HFFc6 (cell line): ENCODE measurements around the gene CFDP1. TPM values are rescaled to one million over a fixed set of nuclear protein-coding genes. Genes with fewer than 3 reads are reported as not detected.

Source experiments
- DNase-seq: peaks from one replicate; pipeline ENCODE4 v3.0.0-alpha.2; 2018
- H3K27ac Mint-ChIP-seq: 2 replicates; pipeline ENCODE4 v1.8.0; 2020; ENCODE audit warnings: mild to moderate bottlenecking, mixed read lengths
- H3K27me3 Mint-ChIP-seq: 2 replicates; pipeline ENCODE4 v1.8.0; 2021; ENCODE audit warnings: mild to moderate bottlenecking, moderate library complexity, mixed read lengths; ENCODE audit not compliant: insufficient read depth
- H3K36me3 Mint-ChIP-seq: 2 replicates; pipeline ENCODE4 v1.8.0; 2021; ENCODE audit warnings: low read depth, mixed read lengths
- H3K4me1 Mint-ChIP-seq: 2 replicates; pipeline ENCODE4 v1.8.0; 2020; ENCODE audit warnings: low read depth, mixed read lengths
- H3K4me3 Mint-ChIP-seq: 2 replicates; pipeline ENCODE4 v1.8.0; 2020; ENCODE audit warnings: mild to moderate bottlenecking, moderate library complexity, mixed read lengths
- H3K9me3 Mint-ChIP-seq: 2 replicates; pipeline ENCODE4 v1.8.0; 2020; ENCODE audit warnings: mild to moderate bottlenecking, mixed read lengths
- CTCF ChIP-seq: fragments of 200-600 bp; sonication (generic); IDR thresholded peaks from 2 replicates; pipeline ENCODE4 v1.5.0; 2021; ENCODE audit warnings: antibody characterized with exemption, mild to moderate bottlenecking
- total RNA-seq, 6 experiments: library from RNA; stranded (reverse); fragmentation: NEBNext Ultra II Directional; extraction: Animal tissue kit (Norgen Biotek cat#: 25700); gene quantifications; 2 replicates in 1 of 6; 3 replicates in 5 of 6; pipeline ENCODE4 v1.2.3, GENCODE V29; 2021

Gene CFDP1
- total RNA-seq, 6 experiments from 2014 or later = 33.0 to 43.1 (median 37.6) TPM

DNA sequence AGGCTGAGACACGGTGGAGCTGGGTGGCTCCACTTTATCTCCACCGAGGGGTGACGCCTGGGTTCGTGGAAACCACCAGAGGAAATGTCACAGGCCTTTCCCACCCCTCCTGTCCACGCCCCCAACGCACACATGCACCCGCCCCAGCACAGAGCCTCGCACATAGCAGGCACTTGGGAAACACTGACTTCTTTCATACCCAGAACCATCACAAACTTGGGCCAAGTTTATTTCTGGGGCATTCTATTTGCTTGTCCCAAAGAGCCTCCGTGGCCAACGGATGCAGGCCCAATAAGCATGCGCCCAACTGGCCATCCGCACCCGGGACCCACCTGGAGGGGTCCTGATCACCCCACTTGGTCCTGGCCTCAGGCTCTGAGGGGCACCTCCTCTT, 185.2 kb downstream of the CFDP1 start:
- Mint-ChIP-seq H3K27me3 (peaks cover 31% of the 10 kb centered on the region), H3K4me1 (peaks cover 84% of the 10 kb centered on the region), H3K36me3 (peaks cover 30% of the 10 kb centered on the region), H3K9me3 (no peaks in the 10 kb centered on the region), H3K27ac (peak overlapping the region; percentile 95), H3K4me3 (peak overlapping the region; percentile 93)
- DNase-seq = no peak
- TF ChIP-seq CTCF = no peak

GRCh38 chr16:75247249-75247648, 186.1 kb downstream of the CFDP1 start:
- Mint-ChIP-seq H3K9me3 (no peaks in the 10 kb centered on the region), H3K36me3 (peaks cover 35% of the 10 kb centered on the region)

DNA sequence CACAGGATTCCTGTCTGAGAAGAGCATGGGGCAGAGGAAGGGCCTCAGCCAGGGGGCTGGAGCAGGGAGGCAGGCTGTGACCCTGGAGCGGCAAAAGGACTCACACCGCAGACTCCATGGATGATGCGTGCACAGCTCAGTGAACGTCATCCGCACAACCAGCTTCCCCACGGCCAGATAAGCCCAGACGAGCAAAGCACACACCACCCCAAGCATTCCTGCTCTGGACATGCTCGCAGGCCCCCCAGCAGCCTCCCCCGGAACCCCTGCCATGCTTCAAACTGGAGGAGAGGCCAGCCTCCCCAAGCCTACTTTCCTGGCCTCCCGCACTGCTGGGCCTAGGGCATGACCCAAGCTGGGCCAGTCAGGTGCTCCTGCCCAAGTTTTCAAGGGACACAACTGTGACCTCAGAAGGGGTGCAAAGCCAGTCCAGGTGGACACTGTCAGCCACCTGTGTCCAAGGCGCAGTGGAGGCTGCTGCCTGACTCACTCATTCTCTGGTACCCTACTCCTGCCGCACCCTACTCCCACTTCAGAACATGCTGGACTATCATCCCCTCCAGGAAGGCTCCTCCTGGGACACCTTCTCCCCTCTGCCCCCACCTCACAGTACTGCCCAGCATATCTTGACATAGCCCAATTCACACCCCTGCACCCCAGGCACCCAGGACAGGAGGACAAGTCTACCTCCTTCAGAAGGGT, 186.6 kb downstream of the CFDP1 start:
- Mint-ChIP-seq H3K9me3 (no peaks in the 10 kb centered on the region), H3K27ac (peak overlapping the region; percentile 95), H3K4me1 (peaks cover 75% of the 10 kb centered on the region), H3K36me3 (peaks cover 35% of the 10 kb centered on the region), H3K4me3 (peak overlapping the region; percentile 93), H3K27me3 (peaks cover 29% of the 10 kb centered on the region)
- DNase-seq = no peak
- no peak for TF ChIP-seq CTCF

More at GRCh38 chr16:75247249-75247648, 186.1 kb downstream of the CFDP1 start:
- DNase-seq = no peak
- H3K4me3 Mint-ChIP-seq = peak overlapping the region; percentile 93
- peak overlapping the region; percentile 95 for H3K27ac Mint-ChIP-seq
- peaks cover 29% of the 10 kb centered on the region for H3K27me3 Mint-ChIP-seq
- no peak for TF ChIP-seq CTCF
- H3K4me1 Mint-ChIP-seq = peaks cover 81% of the 10 kb centered on the region

GRCh38 chr16:75244844-75245758, 188.2 kb downstream of the CFDP1 start:
- Mint-ChIP-seq H3K4me1 (peaks cover 86% of the 10 kb centered on the region), H3K27me3 (peaks cover 25% of the 10 kb centered on the region), H3K9me3 (no peaks in the 10 kb centered on the region), H3K27ac (peak overlapping the region; percentile 95), H3K36me3 (peaks cover 44% of the 10 kb centered on the region), H3K4me3 (peak overlapping the region; percentile 93)
- DNase-seq = peak; percentile 95
- no peak for TF ChIP-seq CTCF

GRCh38 chr16:75244225-75244809, 189.0 kb downstream of the CFDP1 start:
- peaks cover 23% of the 10 kb centered on the region for H3K27me3 Mint-ChIP-seq
- DNase-seq = peak; percentile 59
- 0 out of 2 replicates have a peak, but pooled peaks have one; percentile 28 for TF ChIP-seq CTCF
- peaks cover 86% of the 10 kb centered on the region for H3K4me1 Mint-ChIP-seq
- H3K27ac Mint-ChIP-seq = peak overlapping the region; percentile 95
- H3K4me3 Mint-ChIP-seq = peak overlapping the region; percentile 72
- no peaks in the 10 kb centered on the region for H3K9me3 Mint-ChIP-seq
- peaks cover 48% of the 10 kb centered on the region for H3K36me3 Mint-ChIP-seq
